Astrocyte (in vitro differentiated cells and primary cell): ENCODE data around the gene SRGN.

Experiments used
- CTCF ChIP-seq: IDR thresholded peaks from 2 replicates; pipeline ENCODE4 v1.5.1; 2011; ENCODE audit warnings: low read depth, mild to moderate bottlenecking, inconsistent platforms, low read length, moderate library complexity; ENCODE audit not compliant: insufficient read depth
- EZH2 ChIP-seq: IDR thresholded peaks from 2 replicates; pipeline ENCODE4 v1.6.1; 2012; ENCODE audit warnings: mild to moderate bottlenecking, low read length, inconsistent platforms; ENCODE audit not compliant: insufficient read depth

GRCh38 chr10:69153227-69153626 is 65.3 kb downstream of the SRGN start:
- TF ChIP-seq EZH2 (no peak), CTCF (no peak)
